Heart left ventricle (tissue), 16 donors: ENCODE measurements around the gene IMMP2L. TPM values are rescaled to one million over a fixed set of nuclear protein-coding genes. Genes with fewer than 3 reads are reported as not detected.

Experiments used
- ATAC-seq, 4 donors: fragments of 200-7000 bp; cut with Tn5 transposase; one replicate each; pipeline ENCODE4 v1.9.1; 2020 to 2022; ENCODE audit warnings: moderate library complexity in 4 of 4, mild to moderate bottlenecking in 3 of 4, moderate number of reproducible peaks in 1 of 4
- DNase-seq, 5 donors: peaks; one replicate each; pipeline ENCODE4 v3.0.0-alpha.2; 2020
- H3K27ac ChIP-seq, 12 donors: fragments of 200-600 bp; sonication (generic) in 4 of 12; one replicate each; pipeline versions ENCODE4 v1.5.0 to v1.8.0; 2016 to 2022; ENCODE audit warnings: mild to moderate bottlenecking in 2 of 12
- H3K27me3 ChIP-seq, 9 donors: fragments of 200-600 bp; sonication (generic) in 2 of 9; one replicate each; pipeline versions ENCODE4 v1.5.1 to v1.8.0; 2016 to 2022; ENCODE audit warnings: mild to moderate bottlenecking in 3 of 9
- H3K36me3 ChIP-seq, 9 donors: fragments of 200-600 bp; sonication (generic) in 2 of 9; one replicate each; pipeline versions ENCODE4 v1.5.0 to v1.8.0; 2018 to 2022; ENCODE audit warnings: mild to moderate bottlenecking in 2 of 9
- H3K4me1 ChIP-seq, 12 donors: fragments of 200-600 bp; sonication (generic) in 4 of 12; one replicate each; pipeline versions ENCODE4 v1.5.0 to v1.8.0; 2016 to 2022; ENCODE audit warnings: mild to moderate bottlenecking in 3 of 12
- H3K4me3 ChIP-seq, 12 donors: fragments of 200-600 bp; sonication (generic) in 4 of 12; one replicate each; pipeline versions ENCODE4 v1.5.0 to v1.8.0; 2017 to 2022; ENCODE audit warnings: mild to moderate bottlenecking in 9 of 12, moderate library complexity in 4 of 12
- H3K9me3 ChIP-seq, 12 donors: fragments of 200-600 bp; sonication (generic) in 4 of 12; one replicate each; pipeline versions ENCODE4 v1.5.0 to v1.8.0; 2016 to 2022; ENCODE audit warnings: mild to moderate bottlenecking in 1 of 12
- CTCF ChIP-seq, 12 donors: fragments of 200-600 bp; sonication (generic) in 4 of 12; IDR thresholded peaks; one replicate each; pipeline versions ENCODE4 v1.5.0 to v1.8.0; 2018 to 2022; ENCODE audit warnings: antibody characterized with exemption in 12 of 12, mild to moderate bottlenecking in 5 of 12
- POLR2A ChIP-seq, 2 donors: fragments of 450-650 bp; IDR thresholded peaks; one replicate each; pipeline ENCODE4 v1.6.1; 2017; ENCODE audit warnings: antibody characterized with exemption in 2 of 2, mild to moderate bottlenecking in 2 of 2, moderate library complexity in 2 of 2
- WGBS, 4 donors: extraction: QIAGEN DNeasy Blood & Tissue Kit in 2 of 4; methylation state at CpG; one replicate each; pipeline versions ENCODE4 v1.1.5 to v1.1.7; 2013 to 2018; 5-methylcytosine and 5-hydroxymethylcytosine counted together
- intact Hi-C, 10 donors: fragments of 100-400 bp; cut with DNase I; formaldehyde crosslinking; loops; one replicate each; pipeline versions ENCODE4 v1.11.1 to v1.14.2; 2022
- polyA plus RNA-seq, 2 donors: library from polyadenylated mRNA; stranded (reverse); fragments of 200-250 nt; gene quantifications; one replicate each; pipeline ENCODE4 v1.2.3, GENCODE V29; 2013
- total RNA-seq, 9 donors: library from RNA; depleted of rRNA in 2 of 9; stranded (reverse); fragments of >200 nt in 2 of 9; fragmentation: NEBNext Ultra II Directional in 3 of 9; extraction: Animal tissue kit (Norgen Biotek cat#: 25700) in 3 of 9; gene quantifications; one replicate each; pipeline versions ENCODE4 v1.1.0 to v1.2.4, GENCODE V29; 2016 to 2023
- donor health status: ischemic (EF 13 %, LVEDD 7.1; RV severe dilation, severe dysfunction).
- donor health status: healthy with polysubstance abuse.
- donor health status: DM: no; HTN: yes; CAD: no.
- donor health status: DM: no; HTN: no; CAD: no.
- donor health status: ischemic (EF 25% LVEDD 6.9; RV normal size, moderate dysfunction).
- donor health status: ischemic (EF 25% LVEDD 5.7; RV mildly dilated, moderate dysfunction).
- donor health status: healthy.
- donor health status: DM: yes; HTN: yes; CAD: no.
- donor health status: ischemic (EF 35%, LVEDD 5.7; RV mildly dilated, moderate dysfunction).
- donor health status: nonischemic (EF 11% LVEDD 7.7; RV severe dilation, severe dysfunction).
- donor health status: DM: yes; HTN: yes; CAD: no.
- donor health status: PGD.
- donor health status: ischemic (EF 29% LVEDD 5.4; RV normal size, mild dysfunction).
- donor health status: nonischemic (EF 23%, LVEDD 6.1; RV moderate dilation, normal function).

Gene IMMP2L
- total and polyA plus RNA-seq, 11 donors: 5.1 to 17.2 (median 15.9) TPM

DNA sequence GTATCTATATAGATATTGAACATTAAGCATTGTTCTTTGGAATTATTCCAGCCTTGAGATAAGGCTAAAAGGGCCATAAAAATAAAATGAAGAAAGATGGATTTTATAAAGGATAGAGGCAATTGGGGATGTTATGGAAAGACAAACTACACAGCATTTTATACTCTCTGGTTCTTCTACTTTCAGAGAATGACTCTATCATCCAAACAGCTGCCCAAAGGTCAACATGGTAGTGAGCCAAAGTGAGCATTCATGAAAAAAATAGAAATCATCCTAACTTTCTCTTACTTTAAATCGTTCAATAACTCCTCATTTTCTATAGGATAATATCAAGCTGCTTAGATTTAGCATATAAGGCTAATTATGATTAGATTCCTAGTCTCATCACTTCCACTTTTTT lies 25.2 kb downstream of the IMMP2L start:
- Histone ChIP-seq H3K4me3 (no peak overlapping the region), H3K4me1 (peaks cover 0 to 18% (median 9%) of the 10 kb centered on the region in 12 donors), H3K27ac (no peak overlapping the region), H3K27me3 (no peaks in the 10 kb centered on the region), H3K36me3 (no peaks in the 10 kb centered on the region), H3K9me3 (no peaks in the 10 kb centered on the region)
- DNase-seq (no peak), ATAC-seq (no peak)
- WGBS, 4 donors: 50 to 89% (median 76%) methylated on average over 1 of the region's 1 CpG
- TF ChIP-seq CTCF (IDR thresholded peaks at IDR 0.05): no peak
- intact Hi-C loops: no loop called here

DNA sequence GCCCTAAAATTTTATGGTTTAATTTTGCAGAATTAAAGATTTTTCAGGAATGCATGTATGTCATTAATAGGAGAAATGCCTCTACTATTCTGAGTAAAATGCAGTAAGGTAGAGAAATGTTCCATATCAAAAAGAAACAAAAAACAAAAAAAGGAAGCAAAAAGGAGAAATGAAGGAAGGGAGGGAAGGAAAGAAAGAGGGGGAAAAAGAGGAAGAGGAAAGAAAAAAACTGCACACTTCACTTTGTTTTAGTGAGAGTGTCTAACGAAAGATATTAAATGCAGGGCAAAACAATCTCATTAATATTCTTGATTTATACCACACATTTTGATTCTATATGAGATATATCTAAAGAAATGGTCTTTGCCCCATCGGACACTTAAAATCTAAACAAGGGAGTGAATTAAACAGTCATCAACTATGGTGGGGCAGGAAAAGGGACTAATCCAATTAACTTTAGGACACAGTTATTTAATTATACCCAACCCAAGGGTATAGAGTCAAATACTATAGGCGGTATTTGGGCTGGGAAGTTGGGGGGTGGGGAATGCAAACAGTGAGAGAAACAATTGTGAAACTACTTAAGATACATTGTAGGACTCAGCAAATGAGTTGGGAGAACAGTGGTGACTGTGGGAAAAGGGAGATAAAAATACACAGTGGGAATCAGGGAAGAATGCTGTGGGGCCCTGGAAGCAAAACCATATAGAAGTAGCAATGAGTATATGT lies 27.0 kb downstream of the IMMP2L start:
- Histone ChIP-seq H3K36me3 (no peaks in the 10 kb centered on the region), H3K4me3 (no peak overlapping the region), H3K27ac (no peak overlapping the region), H3K27me3 (no peaks in the 10 kb centered on the region), H3K9me3 (no peaks in the 10 kb centered on the region), H3K4me1 (peaks cover 0 to 23% (median 13%) of the 10 kb centered on the region in 12 donors)
- 88 to 94% (median 92%) methylated on average over 3 of the region's 3 CpGs for WGBS, 4 donors
- intact Hi-C loops: no loop called here
- DNase-seq (no peak), ATAC-seq (no peak)
- TF ChIP-seq POLR2A (IDR thresholded peaks at IDR 0.05): no peak
- TF ChIP-seq CTCF (IDR thresholded peaks at IDR 0.05): no peak

DNA sequence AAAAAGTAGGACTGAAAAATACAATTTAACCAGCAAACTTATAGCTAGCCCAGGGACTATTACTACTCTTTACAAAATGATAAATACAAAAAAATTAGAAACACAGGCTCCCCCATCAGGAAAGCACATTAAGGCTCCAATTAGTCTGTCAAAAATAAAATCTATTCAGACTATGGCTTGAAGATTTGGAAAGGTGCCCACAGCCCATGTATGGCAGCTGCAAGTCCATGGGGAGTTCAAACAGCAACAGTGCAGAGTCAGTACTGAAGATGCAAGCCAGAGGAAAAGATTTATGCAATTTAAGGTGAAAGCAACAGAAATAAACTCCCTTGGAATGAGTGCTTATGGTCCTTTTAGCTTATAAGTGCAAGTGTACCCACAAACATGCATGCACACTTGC lies 29.7 kb downstream of the IMMP2L start:
- no peaks in the 10 kb centered on the region for H3K9me3 ChIP-seq
- ATAC-seq (peak; percentile 61 to 76 (median 69)), DNase-seq (peak in 4 of 5 donors; percentile 25 to 50 (median 40))
- no peak for TF ChIP-seq POLR2A (IDR thresholded peaks at IDR 0.05)
- TF ChIP-seq CTCF (IDR thresholded peaks at IDR 0.05): no peak
- H3K4me1 ChIP-seq: peaks cover 0 to 36% (median 18%) of the 10 kb centered on the region in 12 donors
- no peaks in the 10 kb centered on the region for H3K27me3 ChIP-seq
- intact Hi-C loops: no loop called here
- H3K27ac ChIP-seq: peak overlapping the region in 8 of 12 donors; percentile 17 to 65 (median 47)
- H3K4me3 ChIP-seq: no peak overlapping the region
- H3K36me3 ChIP-seq: no peaks in the 10 kb centered on the region

DNA sequence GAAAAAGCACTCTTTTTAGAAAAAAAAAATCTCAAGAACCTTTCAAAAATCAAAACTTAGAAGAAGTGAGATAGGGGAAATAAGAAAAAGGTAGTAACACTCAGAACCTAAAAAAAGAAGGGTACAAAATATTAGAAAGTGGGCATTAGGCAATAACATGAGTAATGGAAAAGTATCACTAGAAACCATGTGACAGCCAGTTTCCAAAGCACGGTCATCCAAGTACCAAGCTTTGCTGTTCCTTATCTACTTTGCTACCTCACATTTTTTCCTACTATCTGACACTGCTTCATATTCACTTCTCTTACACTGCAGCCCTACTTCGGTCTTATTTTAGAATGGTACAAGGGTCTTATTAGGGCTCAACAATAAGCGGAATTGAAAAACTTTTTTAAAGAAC lies 30.3 kb downstream of the IMMP2L start:
- DNase-seq: peak in 1 of 5 donors; percentile 25
- H3K4me1 ChIP-seq: peaks cover 0 to 37% (median 18%) of the 10 kb centered on the region in 12 donors
- peak; percentile 62 to 96 (median 82) for ATAC-seq
- WGBS, 4 donors: 58 to 66% (median 64%) methylated on average over 3 of the region's 3 CpGs
- intact Hi-C loops: no loop called here
- no peaks in the 10 kb centered on the region for H3K27me3 ChIP-seq
- no peak overlapping the region for H3K4me3 ChIP-seq
- H3K36me3 ChIP-seq: no peaks in the 10 kb centered on the region
- H3K27ac ChIP-seq: peak overlapping the region in 8 of 12 donors; percentile 17 to 65 (median 47)
- no peaks in the 10 kb centered on the region for H3K9me3 ChIP-seq
- no peak for TF ChIP-seq CTCF (IDR thresholded peaks at IDR 0.05)
- TF ChIP-seq POLR2A (IDR thresholded peaks at IDR 0.05): no peak
